Measurements from ENCODE around the gene LRRC1. TPM values are rescaled to one million over a fixed set of nuclear protein-coding genes. Genes with fewer than 3 reads are reported as not detected.

The LRRC1 gene
- total and polyA plus RNA-seq, 2 of the 13 experiments (the other 11 are each of a cell fraction or from before 2014, with no cell fraction given) = 15.6 to 27.7 TPM

DNA sequence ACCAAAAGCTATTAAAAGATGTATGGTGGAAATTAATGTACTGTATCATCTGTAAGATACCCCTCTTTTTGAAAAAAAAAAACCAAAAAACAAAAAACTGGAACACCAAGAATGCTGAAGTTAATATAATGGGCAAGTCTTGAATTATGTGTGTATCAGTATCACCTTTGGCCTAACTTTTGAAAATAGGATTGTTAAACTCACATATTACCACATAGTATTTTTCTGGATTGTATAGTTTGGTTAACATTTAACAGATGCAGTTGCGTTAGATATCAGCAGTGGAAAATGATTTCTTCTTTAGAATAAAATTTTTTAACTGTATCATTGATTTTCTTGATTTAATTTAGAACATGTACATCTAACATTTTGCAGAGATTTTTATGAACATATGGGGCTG is 118.5 kb downstream of the LRRC1 start (continued):
- TF ChIP-seq SAFB2 (CRISPR knock-in tag; IDR thresholded peaks at IDR 0.05; ENCODE audit: borderline replicate concordance, low read depth) (no peak), MED13 (CRISPR knock-in tag; IDR thresholded peaks at IDR 0.05) (no peak), SOX6 (IDR thresholded peaks at IDR 0.05) (no peak), SOX6 (CRISPR knock-in tag; IDR thresholded peaks at IDR 0.05) (no peak), ZNF432 (CRISPR knock-in tag; IDR thresholded peaks at IDR 0.05; ENCODE audit: borderline replicate concordance) (no peak), NCOA1 (CRISPR knock-in tag; IDR thresholded peaks at IDR 0.05) (no peak), POLR2AphosphoS5 (IDR thresholded peaks at IDR 0.05; ENCODE audit: low read depth, low read length) (no peak)
- TF ChIP-seq, protein P1, sequence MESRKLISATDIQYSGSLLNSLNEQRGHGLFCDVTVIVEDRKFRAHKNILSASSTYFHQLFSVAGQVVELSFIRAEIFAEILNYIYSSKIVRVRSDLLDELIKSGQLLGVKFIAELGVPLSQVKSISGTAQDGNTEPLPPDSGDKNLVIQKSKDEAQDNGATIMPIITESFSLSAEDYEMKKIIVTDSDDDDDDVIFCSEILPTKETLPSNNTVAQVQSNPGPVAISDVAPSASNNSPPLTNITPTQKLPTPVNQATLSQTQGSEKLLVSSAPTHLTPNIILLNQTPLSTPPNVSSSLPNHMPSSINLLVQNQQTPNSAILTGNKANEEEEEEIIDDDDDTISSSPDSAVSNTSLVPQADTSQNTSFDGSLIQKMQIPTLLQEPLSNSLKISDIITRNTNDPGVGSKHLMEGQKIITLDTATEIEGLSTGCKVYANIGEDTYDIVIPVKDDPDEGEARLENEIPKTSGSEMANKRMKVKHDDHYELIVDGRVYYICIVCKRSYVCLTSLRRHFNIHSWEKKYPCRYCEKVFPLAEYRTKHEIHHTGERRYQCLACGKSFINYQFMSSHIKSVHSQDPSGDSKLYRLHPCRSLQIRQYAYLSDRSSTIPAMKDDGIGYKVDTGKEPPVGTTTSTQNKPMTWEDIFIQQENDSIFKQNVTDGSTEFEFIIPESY (CRISPR knock-in tag; IDR thresholded peaks at IDR 0.05) = no peak
- TF ChIP-seq, protein P2, sequence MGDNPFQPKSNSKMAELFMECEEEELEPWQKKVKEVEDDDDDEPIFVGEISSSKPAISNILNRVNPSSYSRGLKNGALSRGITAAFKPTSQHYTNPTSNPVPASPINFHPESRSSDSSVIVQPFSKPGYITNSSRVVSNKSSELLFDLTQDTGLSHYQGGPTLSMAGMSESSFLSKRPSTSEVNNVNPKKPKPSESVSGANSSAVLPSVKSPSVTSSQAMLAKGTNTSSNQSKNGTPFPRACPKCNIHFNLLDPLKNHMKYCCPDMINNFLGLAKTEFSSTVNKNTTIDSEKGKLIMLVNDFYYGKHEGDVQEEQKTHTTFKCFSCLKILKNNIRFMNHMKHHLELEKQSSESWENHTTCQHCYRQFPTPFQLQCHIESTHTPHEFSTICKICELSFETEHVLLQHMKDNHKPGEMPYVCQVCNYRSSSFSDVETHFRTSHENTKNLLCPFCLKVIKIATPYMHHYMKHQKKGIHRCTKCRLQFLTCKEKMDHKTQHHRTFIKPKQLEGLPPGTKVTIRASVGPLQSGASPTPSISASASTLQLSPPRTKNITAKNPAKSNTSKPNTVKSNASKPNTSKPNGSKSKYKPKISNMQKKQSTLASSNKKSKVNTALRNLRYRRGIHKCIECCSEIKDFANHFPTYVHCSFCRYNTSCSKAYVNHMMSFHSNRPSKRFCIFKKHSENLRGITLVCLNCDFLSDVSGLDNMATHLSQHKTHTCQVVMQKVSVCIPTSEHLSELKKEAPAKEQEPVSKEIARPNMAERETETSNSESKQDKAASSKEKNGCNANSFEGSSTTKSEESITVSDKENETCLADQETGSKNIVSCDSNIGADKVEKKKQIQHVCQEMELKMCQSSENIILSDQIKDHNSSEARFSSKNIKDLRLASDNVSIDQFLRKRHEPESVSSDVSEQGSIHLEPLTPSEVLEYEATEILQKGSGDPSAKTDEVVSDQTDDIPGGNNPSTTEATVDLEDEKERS (CRISPR knock-in tag; IDR thresholded peaks at IDR 0.05) = no peak
- TF ChIP-seq, protein P3, sequence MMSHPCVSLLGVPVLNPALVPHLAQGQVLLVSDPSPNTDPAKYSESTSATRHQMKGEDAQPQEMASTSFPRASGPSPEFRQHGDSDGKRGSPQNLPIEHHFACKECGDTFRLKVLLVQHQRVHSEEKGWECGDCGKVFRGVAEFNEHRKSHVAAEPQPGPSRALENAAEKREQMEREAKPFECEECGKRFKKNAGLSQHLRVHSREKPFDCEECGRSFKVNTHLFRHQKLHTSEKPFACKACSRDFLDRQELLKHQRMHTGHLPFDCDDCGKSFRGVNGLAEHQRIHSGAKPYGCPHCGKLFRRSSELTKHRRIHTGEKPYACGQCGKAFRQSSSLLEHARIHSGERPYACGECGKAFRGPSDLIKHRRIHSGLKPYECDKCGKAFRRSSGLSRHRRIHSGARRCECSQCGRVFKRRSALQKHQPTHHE (CRISPR knock-in tag; IDR thresholded peaks at IDR 0.05; ENCODE audit: borderline replicate concordance) = no peak

Data from HepG2 (cell line).